Measurements from ENCODE around the gene NOBOX.

DNA sequence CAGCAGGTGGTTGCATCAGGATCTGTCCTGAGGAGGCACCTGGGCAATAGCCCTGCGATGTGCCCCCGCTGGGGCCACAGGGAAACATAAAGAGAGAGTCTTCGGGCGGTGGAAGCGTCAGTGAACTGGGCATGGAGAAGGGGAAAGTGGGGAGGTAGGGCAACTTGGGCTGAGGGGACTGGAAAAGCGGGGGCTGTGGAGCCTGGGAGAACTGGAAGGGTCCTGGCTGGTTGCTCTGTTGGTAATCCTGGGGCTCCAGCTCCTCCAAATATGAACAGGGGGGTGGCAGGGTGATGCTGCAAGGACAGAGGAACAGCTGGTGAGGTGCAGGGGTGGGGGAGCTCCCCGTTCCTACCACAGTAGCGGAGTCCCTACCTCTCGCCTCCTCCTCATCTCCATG is 5.2 kb downstream of the NOBOX start:
- TF ChIP-seq, protein P1, sequence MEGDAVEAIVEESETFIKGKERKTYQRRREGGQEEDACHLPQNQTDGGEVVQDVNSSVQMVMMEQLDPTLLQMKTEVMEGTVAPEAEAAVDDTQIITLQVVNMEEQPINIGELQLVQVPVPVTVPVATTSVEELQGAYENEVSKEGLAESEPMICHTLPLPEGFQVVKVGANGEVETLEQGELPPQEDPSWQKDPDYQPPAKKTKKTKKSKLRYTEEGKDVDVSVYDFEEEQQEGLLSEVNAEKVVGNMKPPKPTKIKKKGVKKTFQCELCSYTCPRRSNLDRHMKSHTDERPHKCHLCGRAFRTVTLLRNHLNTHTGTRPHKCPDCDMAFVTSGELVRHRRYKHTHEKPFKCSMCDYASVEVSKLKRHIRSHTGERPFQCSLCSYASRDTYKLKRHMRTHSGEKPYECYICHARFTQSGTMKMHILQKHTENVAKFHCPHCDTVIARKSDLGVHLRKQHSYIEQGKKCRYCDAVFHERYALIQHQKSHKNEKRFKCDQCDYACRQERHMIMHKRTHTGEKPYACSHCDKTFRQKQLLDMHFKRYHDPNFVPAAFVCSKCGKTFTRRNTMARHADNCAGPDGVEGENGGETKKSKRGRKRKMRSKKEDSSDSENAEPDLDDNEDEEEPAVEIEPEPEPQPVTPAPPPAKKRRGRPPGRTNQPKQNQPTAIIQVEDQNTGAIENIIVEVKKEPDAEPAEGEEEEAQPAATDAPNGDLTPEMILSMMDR (IDR thresholded peaks at IDR 0.05; ENCODE audit: low read depth, low read length, poor library complexity, severe bottlenecking) = no peak
- no peak for TF ChIP-seq EZH2phosphoT487 (IDR thresholded peaks at IDR 0.05; ENCODE audit: borderline replicate concordance, low read length)

Data from DOHH2 (cell line).